Muscle layer of duodenum (tissue), 2 donors: ENCODE data around the gene AADACL3.
"Not testable (repeated sequence)": the region's sequence is repeated elsewhere in the genome, so short reads cannot be mapped to it uniquely, and the experiment has no call there.

Experiments
- H3K27ac ChIP-seq: one replicate; pipeline ENCODE4 v1.7.0; 2013; ENCODE audit warnings: mild to moderate bottlenecking, low read length
- H3K27me3 ChIP-seq: one replicate; pipeline ENCODE4 v1.7.0; 2013; ENCODE audit warnings: low read depth, mild to moderate bottlenecking, control low read depth, low read length
- H3K36me3 ChIP-seq, 2 donors: one replicate each; pipeline ENCODE4 v1.7.0; 2013; ENCODE audit warnings: low read length in 2 of 2, control low read depth in 1 of 2, mild to moderate bottlenecking in 1 of 2; ENCODE audit not compliant: insufficient read depth in 2 of 2, control insufficient read depth in 1 of 2
- H3K4me1 ChIP-seq, 2 donors: one replicate each; pipeline ENCODE4 v1.7.0; 2013; ENCODE audit warnings: low read length in 2 of 2, mild to moderate bottlenecking in 2 of 2, control low read depth in 1 of 2, moderate library complexity in 1 of 2; ENCODE audit not compliant: insufficient read depth in 2 of 2, control insufficient read depth in 1 of 2
- H3K4me3 ChIP-seq, 2 donors: one replicate each; pipeline ENCODE4 v1.7.0; 2013; ENCODE audit warnings: low read length in 2 of 2, low read depth in 1 of 2, mild to moderate bottlenecking in 1 of 2
- H3K9me3 ChIP-seq, 2 donors: one replicate each; pipeline ENCODE4 v1.7.0; 2013; ENCODE audit warnings: low read length in 2 of 2, control low read depth in 1 of 2, mild to moderate bottlenecking in 1 of 2; ENCODE audit not compliant: control insufficient read depth in 1 of 2
- donor health status: healthy.

Gene AADACL3, protein sequence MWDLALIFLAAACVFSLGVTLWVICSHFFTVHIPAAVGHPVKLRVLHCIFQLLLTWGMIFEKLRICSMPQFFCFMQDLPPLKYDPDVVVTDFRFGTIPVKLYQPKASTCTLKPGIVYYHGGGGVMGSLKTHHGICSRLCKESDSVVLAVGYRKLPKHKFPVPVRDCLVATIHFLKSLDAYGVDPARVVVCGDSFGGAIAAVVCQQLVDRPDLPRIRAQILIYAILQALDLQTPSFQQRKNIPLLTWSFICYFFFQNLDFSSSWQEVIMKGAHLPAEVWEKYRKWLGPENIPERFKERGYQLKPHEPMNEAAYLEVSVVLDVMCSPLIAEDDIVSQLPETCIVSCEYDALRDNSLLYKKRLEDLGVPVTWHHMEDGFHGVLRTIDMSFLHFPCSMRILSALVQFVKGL

DNA sequence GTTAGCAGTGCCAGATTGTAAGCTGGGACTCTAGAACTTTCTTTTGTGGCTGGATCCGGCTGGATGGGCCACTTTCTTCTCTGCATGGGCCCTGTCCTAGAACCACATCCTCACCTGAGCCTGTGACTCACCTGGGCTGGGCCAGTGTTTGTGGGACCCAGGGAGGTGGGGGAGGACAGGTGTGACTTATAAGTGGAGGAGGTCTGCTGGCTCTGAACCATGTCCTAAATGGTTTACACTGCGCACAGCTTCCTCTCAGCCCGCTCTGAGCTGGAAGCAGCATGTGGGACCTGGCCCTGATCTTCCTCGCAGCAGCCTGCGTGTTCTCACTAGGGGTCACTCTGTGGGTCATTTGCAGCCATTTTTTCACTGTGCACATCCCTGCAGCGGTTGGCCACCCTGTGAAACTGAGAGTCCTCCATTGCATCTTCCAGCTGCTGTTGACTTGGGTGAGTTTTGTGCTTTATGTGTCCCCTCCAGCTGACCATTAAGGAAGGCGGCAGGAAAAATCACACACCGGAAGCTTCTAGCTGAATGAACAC, at the start of gene AADACL3:
Gene AADACL3 (plus strand): TSS at position 215 of the 542 bp plus-strand sequence. CDS start 67 bp downstream, at position 282.
- no peak within 1 kb of the TSS for H3K27ac ChIP-seq

DNA sequence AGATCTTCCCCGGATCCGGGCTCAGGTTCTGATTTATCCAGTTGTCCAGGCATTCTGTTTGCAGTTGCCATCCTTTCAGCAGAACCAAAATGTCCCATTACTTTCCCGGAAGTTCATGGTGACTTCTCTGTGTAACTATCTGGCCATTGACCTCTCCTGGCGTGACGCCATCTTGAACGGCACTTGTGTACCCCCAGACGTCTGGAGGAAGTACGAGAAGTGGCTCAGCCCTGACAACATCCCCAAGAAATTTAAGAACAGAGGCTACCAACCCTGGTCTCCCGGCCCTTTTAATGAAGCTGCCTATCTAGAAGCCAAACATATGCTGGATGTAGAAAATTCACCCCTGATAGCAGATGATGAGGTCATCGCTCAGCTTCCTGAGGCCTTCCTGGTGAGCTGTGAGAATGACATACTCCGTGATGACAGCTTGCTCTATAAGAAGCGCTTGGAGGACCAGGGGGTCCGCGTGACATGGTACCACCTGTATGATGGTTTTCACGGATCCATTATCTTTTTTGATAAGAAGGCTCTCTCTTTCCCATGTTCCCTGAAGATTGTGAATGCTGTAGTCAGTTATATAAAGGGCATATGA, 49.7 kb upstream of the AADACL3 start:
- no peaks in the 10 kb centered on the region for H3K4me1 ChIP-seq
- peaks cover 5 to 14% of the 10 kb centered on the region in 2 donors for H3K9me3 ChIP-seq
- no peaks in the 10 kb centered on the region for H3K36me3 ChIP-seq
- no peak overlapping the region for H3K4me3 ChIP-seq
- no peaks in the 10 kb centered on the region for H3K27me3 ChIP-seq
- no peak overlapping the region for H3K27ac ChIP-seq

More for the DNA sequence above, at the start of gene AADACL3:
- Histone ChIP-seq H3K4me3 (no peak within 1 kb of the TSS), H3K4me1 (no peaks in the 10 kb centered on the region), H3K9me3 (no peaks in the 10 kb centered on the region), H3K27me3 (no peaks in the 10 kb centered on the region), H3K36me3 (no peaks in the 10 kb centered on the region)

DNA sequence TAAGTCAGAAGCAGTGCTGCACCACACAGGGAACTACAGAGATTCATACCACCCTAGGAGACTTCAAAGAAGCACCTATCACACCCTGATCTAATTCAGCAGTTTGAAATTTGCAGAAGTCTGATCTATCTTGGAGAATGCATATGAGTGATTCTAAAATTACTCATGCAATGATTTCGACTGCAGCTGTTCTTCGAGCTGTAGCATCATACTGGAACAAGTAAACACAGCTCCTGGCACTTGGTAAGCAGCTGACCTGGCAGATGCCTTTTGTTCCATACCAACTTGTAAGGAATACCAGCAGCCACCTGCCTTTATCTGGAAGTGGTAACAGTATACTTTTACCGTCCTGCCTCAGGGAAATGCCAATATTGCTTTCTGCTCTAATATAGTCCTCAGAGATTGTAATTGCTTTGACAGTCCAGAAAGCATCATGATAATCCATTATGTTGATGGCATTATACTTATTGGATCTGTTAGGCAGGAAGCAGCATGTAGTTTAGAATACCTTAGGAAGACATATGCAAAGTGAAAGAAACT, 46.3 kb upstream of the AADACL3 start:
- Histone ChIP-seq H3K36me3 (no peaks in the 10 kb centered on the region), H3K27ac (no peak overlapping the region), H3K9me3 (peaks cover 0 to 6% of the 10 kb centered on the region in 2 donors), H3K4me3 (no peak overlapping the region), H3K27me3 (no peaks in the 10 kb centered on the region), H3K4me1 (no peaks in the 10 kb centered on the region)

DNA sequence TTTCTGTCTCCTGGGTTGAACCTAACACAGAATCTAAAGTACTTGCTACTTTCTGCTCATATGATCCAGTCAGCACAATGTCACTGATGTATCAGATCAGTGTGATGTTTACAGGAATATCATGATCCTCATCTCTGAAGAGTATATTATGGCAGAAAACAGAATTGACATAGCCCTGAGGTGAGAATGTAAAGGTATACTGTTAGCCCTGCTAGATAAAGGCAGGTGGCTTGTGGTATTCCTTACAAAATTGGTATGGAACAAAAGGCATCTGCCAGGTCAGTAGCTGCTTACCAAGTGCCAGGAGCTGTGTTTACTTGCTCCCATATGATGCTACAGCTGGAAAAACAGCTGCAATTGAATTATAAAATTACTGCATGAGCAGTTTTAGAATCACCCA, 41.6 kb upstream of the AADACL3 start:
- Histone ChIP-seq H3K9me3 (no peaks in the 10 kb centered on the region), H3K27me3 (no peaks in the 10 kb centered on the region), H3K4me1 (no peaks in the 10 kb centered on the region), H3K4me3 (no peak overlapping the region), H3K27ac (no peak overlapping the region), H3K36me3 (no peaks in the 10 kb centered on the region)

DNA sequence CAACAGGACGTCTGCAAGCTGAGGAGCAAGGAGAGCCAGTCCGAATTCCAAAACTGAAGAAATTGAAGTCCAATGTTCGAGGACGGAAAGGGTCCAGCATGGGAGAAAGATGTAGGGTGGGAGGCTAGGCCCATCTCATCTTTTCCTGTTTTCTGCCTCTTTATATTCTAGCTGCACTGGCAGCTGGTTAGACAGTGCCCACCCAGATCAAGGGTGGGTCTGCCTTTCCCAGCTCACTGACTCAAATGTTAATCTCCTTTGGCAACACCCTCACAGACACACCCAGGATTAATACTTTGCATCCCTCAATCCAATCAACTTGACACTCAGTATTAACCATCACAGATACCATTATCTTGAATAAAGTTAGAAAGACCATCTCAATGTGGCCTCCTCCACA, 39.8 kb upstream of the AADACL3 start:
- H3K9me3 ChIP-seq, H3K27me3 ChIP-seq, H3K36me3 ChIP-seq, H3K27ac ChIP-seq, H3K4me3 ChIP-seq, H3K4me1 ChIP-seq: not testable (repeated sequence)

DNA sequence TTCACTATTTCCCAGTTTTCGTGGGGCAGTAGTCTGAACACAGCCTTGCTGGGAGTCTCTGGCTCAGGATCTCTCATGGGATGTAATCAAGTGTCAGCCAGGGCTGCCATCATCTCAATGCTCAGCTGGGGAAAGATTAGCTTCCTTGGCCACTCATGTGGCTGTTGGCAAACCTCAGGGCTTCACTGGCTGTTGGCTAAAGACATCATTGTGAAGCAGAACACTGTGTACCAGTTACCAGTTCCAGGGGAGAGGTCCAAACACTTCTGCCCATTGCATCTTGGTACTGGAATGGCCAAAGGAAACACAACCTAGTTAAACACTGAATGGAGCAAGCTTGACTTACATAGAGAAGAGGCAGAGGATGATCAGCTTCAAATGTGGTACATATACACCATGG, 38.3 kb upstream of the AADACL3 start:
- no peak overlapping the region for H3K27ac ChIP-seq
- H3K9me3 ChIP-seq, result peaks cover 0 to 2% of the 10 kb centered on the region in 2 donors
- no peaks in the 10 kb centered on the region for H3K36me3 ChIP-seq
- no peaks in the 10 kb centered on the region for H3K27me3 ChIP-seq
- H3K4me1 ChIP-seq, result no peaks in the 10 kb centered on the region
- H3K4me3 ChIP-seq, result no peak overlapping the region

DNA sequence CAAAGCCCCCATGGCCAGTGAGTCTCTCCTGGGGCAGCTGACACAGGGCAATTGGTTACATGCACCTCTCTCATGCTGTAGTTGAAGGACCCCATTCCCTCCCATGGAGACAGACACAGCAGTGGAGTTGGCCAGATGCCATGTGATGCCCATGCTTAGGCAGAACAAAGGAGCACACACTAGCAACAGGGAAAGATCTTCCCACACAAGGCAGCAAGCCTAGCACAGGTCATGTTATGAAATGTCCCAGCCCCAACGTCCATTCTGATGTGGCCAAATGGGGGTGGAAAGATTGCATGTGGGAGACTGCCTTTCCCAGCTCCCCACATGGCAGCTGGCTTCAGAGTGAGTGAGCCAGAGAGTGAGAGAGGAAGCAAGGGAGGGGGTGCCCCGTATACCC, 37.6 kb upstream of the AADACL3 start:
- Histone ChIP-seq H3K27ac (no peak overlapping the region), H3K4me3 (no peak overlapping the region), H3K9me3 (peaks cover 0 to 2% of the 10 kb centered on the region in 2 donors), H3K36me3 (no peaks in the 10 kb centered on the region), H3K27me3 (no peaks in the 10 kb centered on the region), H3K4me1 (no peaks in the 10 kb centered on the region)

DNA sequence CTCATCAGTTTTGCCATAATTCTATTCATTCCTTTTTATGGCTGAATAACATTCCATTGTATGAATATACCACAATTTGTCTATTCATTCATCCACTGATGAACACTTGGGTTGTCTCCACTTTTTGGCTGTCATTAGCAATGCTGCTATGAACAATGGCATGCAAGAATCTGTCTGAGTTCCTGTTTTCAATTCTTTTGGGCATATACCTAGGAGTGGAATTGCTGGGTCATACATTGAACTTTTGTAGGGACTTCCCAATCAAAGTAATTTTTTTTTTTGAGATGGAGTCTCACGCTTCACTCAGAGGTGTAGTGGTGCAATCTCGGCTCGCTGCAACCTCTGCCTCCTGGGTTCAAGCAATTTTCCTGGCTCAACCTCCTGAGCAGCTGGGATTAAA, 37.1 kb upstream of the AADACL3 start:
- Histone ChIP-seq H3K36me3 (no peaks in the 10 kb centered on the region), H3K9me3 (peaks cover 0 to 2% of the 10 kb centered on the region in 2 donors), H3K27me3 (no peaks in the 10 kb centered on the region), H3K4me3 (no peak overlapping the region), H3K4me1 (no peaks in the 10 kb centered on the region), H3K27ac (no peak overlapping the region)

DNA sequence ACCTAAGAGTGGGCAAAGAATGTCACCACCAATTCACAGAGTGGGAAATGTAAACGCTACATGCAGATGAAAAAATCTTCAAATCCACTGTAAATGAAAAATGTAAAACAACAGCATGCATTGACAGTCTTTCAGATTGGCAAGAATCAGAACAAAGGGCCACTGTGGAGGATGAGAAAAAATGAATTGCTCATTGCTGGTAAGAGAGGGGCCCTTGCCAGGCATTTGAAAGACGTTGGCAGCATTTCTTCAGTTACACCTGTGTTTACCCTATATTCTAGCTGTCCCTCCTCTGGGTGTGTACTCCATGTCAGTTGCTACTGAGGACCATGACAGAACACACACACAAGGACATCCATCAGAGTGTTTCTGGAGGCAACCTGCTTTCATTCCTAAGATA, 25.8 kb upstream of the AADACL3 start:
- H3K4me1 ChIP-seq, result no peaks in the 10 kb centered on the region
- H3K4me3 ChIP-seq, result no peak overlapping the region
- H3K27me3 ChIP-seq, result no peaks in the 10 kb centered on the region
- H3K36me3 ChIP-seq, result no peaks in the 10 kb centered on the region
- H3K9me3 ChIP-seq, result no peaks in the 10 kb centered on the region
- no peak overlapping the region for H3K27ac ChIP-seq

DNA sequence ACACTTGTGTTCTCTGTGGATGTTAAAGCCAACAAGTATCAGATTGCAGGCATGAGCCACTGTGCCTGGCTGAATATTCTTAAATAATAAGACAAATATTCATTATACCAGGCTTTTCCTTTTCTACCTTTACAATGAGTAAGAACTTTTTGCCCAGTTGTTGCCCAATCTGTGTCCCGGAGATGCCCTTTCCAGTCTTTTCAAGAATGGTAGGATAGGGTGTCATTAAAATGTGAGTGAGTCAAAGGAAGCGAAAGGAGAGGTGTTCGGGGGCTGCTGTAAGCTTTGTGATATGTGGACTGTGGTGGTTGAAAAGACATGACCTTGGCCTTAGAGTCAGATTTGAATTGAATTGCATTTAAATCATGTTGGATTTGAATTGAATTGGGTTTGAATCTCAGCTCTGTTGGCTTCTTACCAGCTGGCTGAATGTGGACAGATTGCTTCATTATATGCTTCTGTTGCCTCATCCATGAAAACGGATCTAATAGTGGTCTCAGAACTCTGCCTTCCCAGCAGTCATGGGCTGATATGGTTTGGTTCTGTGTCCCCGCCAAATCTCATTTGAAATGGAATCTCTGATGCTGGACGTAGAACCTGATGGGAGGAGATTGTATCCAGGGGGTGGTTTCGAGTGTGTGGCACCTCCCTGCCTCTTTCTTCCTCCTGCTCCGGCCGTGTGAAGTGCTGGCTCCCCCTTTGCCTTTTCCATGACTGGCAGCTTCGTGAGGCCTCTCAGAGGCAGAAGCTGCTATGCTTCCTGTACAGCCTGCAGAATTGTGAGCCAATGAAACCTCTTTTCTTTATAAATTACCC, 22.7 kb upstream of the AADACL3 start:
- H3K36me3 ChIP-seq, result no peaks in the 10 kb centered on the region
- H3K4me3 ChIP-seq, result no peak overlapping the region
- no peak overlapping the region for H3K27ac ChIP-seq
- no peaks in the 10 kb centered on the region for H3K4me1 ChIP-seq
- H3K27me3 ChIP-seq, result no peaks in the 10 kb centered on the region
- H3K9me3 ChIP-seq, result no peaks in the 10 kb centered on the region

DNA sequence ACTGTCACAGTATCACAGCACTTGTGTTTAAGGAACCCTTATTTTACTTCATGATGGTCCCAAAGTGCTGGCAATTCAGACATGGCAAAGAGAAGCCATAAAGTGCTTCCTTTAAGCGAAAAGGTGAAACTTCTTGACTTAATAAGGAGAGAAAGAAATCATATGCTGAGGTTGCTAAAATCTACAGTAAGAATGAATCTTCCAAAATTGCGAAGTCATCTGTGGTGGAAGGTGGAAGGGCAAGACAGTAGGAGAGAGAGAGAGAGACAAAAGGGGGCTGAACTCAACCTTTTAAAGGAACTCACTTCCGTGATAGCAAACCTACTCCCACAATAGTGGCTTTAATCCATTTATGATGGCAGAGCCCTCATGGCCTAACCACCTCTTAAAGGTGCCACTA, 19.3 kb upstream of the AADACL3 start:
- Histone ChIP-seq H3K4me1 (no peaks in the 10 kb centered on the region), H3K9me3 (peaks cover 0 to 3% of the 10 kb centered on the region in 2 donors), H3K36me3 (no peaks in the 10 kb centered on the region), H3K4me3 (no peak overlapping the region), H3K27ac (no peak overlapping the region), H3K27me3 (no peaks in the 10 kb centered on the region)
